ENCODE data around the gene SEC22A. TPM values are rescaled to one million over a fixed set of nuclear protein-coding genes. Genes with fewer than 3 reads are reported as not detected.

The SEC22A gene
- total and polyA plus RNA-seq, 2 of the 13 experiments (the other 11 are each of a cell fraction or from before 2014, with no cell fraction given) = 14.1 to 17.3 TPM

GRCh38 chr3:123201557-123202427 lies at the start of gene SEC22A (continued):
- TF ChIP-seq GRHL1 (CRISPR knock-in tag; conservative IDR thresholded peaks at IDR 0.05) = no peak
- 0 out of 2 replicates have a peak, but pooled peaks have one; percentile 23 for TF ChIP-seq ZNF704 (CRISPR knock-in tag; IDR thresholded peaks at IDR 0.05; ENCODE audit: borderline replicate concordance)
- no peak for TF ChIP-seq MAFF (IDR thresholded peaks at IDR 0.05; ENCODE audit: low read depth, low read length)
- no peak for TF ChIP-seq ZNF552 (CRISPR knock-in tag; IDR thresholded peaks at IDR 0.05; ENCODE audit: borderline replicate concordance)
- TF ChIP-seq FOXO1 (CRISPR knock-in tag; IDR thresholded peaks at IDR 0.05) = no peak
- TF ChIP-seq KLF11 (CRISPR knock-in tag; IDR thresholded peaks at IDR 0.05) = no peak
- no peak for TF ChIP-seq RCOR2 (CRISPR knock-in tag; IDR thresholded peaks at IDR 0.05)
- TF ChIP-seq ZNF512B (CRISPR knock-in tag; IDR thresholded peaks at IDR 0.05; ENCODE audit: borderline replicate concordance) = no peak
- no peak for TF ChIP-seq ZNF530 (CRISPR knock-in tag; IDR thresholded peaks at IDR 0.05; ENCODE audit: low read depth)
- no peak for TF ChIP-seq ARNTL (CRISPR knock-in tag; IDR thresholded peaks at IDR 0.05)
- no peak for TF ChIP-seq KDM6A (CRISPR knock-in tag; IDR thresholded peaks at IDR 0.05; ENCODE audit: low read depth)
- no peak for TF ChIP-seq DBP (CRISPR knock-in tag; IDR thresholded peaks at IDR 0.05; ENCODE audit: not compliant biosample characterization)
- 0 out of 2 replicates have a peak, but pooled peaks have one; percentile 38 for TF ChIP-seq PHF21A (CRISPR knock-in tag; IDR thresholded peaks at IDR 0.05)
- peak; percentile 39; the same call in 1 of the 2 replicates for TF ChIP-seq UBTF (CRISPR knock-in tag; IDR thresholded peaks at IDR 0.05)
- TF ChIP-seq HMG20A (CRISPR knock-in tag; IDR thresholded peaks at IDR 0.05; ENCODE audit: borderline replicate concordance) = no peak
- TF ChIP-seq ZC3H4 (CRISPR knock-in tag; IDR thresholded peaks at IDR 0.05; ENCODE audit: borderline replicate concordance) = no peak
- TF ChIP-seq CHD2 (IDR thresholded peaks at IDR 0.05; ENCODE audit: low read depth, low read length) = no peak
- TF ChIP-seq SIX1 (CRISPR knock-in tag; IDR thresholded peaks at IDR 0.05; ENCODE audit: borderline replicate concordance) = no peak
- TF ChIP-seq SOX13 (IDR thresholded peaks at IDR 0.05) = no peak
- no peak for TF ChIP-seq SOX13 (CRISPR knock-in tag; conservative IDR thresholded peaks at IDR 0.05 in 1 of 2, IDR thresholded peaks at IDR 0.05 in 1 of 2)
